Fibroblast of lung (primary cell): ENCODE data around the gene CCDC121.

Source experiments
- CTCF ChIP-seq, 2 donors: IDR thresholded peaks in 1 of 2; conservative IDR thresholded peaks in 1 of 2; 1 replicate in 1 of 2; 2 replicates in 1 of 2; pipeline ENCODE4 v1.5.1; 2011 to 2012; ENCODE audit warnings: low read length in 2 of 2, control low read depth in 1 of 2, inconsistent platforms in 1 of 2, low read depth in 1 of 2, mild to moderate bottlenecking in 1 of 2
- EZH2 ChIP-seq: IDR thresholded peaks from 2 replicates; pipeline ENCODE4 v1.5.1; 2012; ENCODE audit warnings: low read length, control low read depth, mild to moderate bottlenecking; ENCODE audit errors: missing control alignments

- TF ChIP-seq CTCF (conservative IDR thresholded peaks at IDR 0.05 in 1 of 2, IDR thresholded peaks at IDR 0.05 in 1 of 2; ENCODE audit: low read depth in 1 of 2, low read length in 2 of 2) (no peak), EZH2 (no peak)
These were observed 45.4 kb downstream of the CCDC121 start for GRCh38 chr2:27583390-27583915.
